ENCODE measurements around the gene RNU6-1. TPM values are rescaled to one million over a fixed set of nuclear protein-coding genes. Genes with fewer than 3 reads are reported as not detected.

The RNU6-1 gene
- total and polyA plus RNA-seq, 2 experiments from 2014 or later, result not detected

DNA sequence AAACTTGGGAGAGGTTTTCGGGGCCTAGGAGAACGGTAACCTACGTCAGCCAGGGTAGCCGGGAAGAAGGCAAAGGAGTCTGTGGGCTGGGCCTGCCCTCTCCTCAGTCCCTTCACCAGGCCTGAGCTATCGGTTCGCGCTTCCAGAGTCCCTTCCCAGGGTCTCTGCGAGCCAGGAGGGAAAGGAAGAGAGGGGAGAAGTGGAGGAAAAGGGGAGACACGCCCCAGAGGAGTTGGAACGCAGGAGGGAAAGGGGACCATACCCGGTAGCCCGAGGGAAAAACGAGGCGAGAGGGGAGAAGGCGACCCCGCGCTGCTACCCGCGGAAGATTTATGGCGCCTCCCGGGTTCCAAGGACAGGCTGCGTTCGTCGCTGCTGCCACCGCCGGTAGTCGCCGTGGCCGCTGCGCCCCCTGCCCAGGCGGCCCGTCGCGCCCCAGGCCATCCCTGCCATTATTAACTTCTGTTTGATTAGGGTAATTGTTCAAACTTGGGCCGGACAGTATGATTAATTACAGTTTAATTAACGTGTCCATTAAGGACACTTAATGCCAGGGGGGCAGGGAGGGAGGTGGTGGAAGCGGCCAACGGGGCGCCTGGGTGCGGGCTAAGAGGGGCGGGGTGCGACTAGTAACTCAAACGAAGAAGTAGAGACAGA lies 17.9 kb downstream of the RNU6-1 start:
- peaks cover 8% of the 10 kb centered on the region; the same call in 1 of the 3 replicates for H3K36me3 Mint-ChIP-seq (ENCODE audit: low read depth)
- peaks cover 14% of the 10 kb centered on the region for H3F3A ChIP-seq (replicated peaks; ENCODE audit: low read depth)
- DNase-seq (ENCODE audit: low spot score), result peak; percentile 32
- H3K9me2 ChIP-seq (ENCODE audit: insufficient read depth), result peaks cover under 1% of the 10 kb centered on the region
- H3K27ac ChIP-seq (ENCODE audit: low read depth), result no peak overlapping the region
- peak overlapping the region; percentile 67 for H3K4me3 Mint-ChIP-seq
- 0 out of 3 replicates have a peak, but pooled peaks have one; percentile 1 for ATAC-seq
- H3K9me3 Mint-ChIP-seq, result peaks cover 9% of the 10 kb centered on the region
- peak overlapping the region; percentile 53 for H3K4me3 ChIP-seq
- no peaks in the 10 kb centered on the region for H3K36me3 ChIP-seq (ENCODE audit: insufficient read depth)
- no peak overlapping the region for H3K27ac Mint-ChIP-seq
- no peaks in the 10 kb centered on the region for H3K79me2 ChIP-seq (replicated peaks; ENCODE audit: insufficient read depth)
- peaks cover 45% of the 10 kb centered on the region for H3K4me1 Mint-ChIP-seq
- H3K4me2 ChIP-seq, result peak overlapping the region; percentile 75
- no peak overlapping the region; the same call in 1 of the 2 replicates for H2AFZ ChIP-seq
- H3K27me3 ChIP-seq (ENCODE audit: insufficient read depth), result peaks cover 100% of the 10 kb centered on the region
- H3K4me1 ChIP-seq (ENCODE audit: insufficient read depth), result peaks cover 49% of the 10 kb centered on the region
- peaks cover 94% of the 10 kb centered on the region for H3K27me3 Mint-ChIP-seq (ENCODE audit: insufficient read depth, low read depth, poor library complexity)
- peaks cover 7% of the 10 kb centered on the region for H4K20me1 ChIP-seq (replicated peaks; ENCODE audit: insufficient read depth)
- TF ChIP-seq CREB1 (CRISPR knock-in tag; IDR thresholded peaks at IDR 0.05; ENCODE audit: low read depth), result no peak
- TF ChIP-seq EZH2 (IDR thresholded peaks at IDR 0.05; ENCODE audit: low read depth, unreplicated experiment), result peak; percentile 86
- TF ChIP-seq NANOG (IDR thresholded peaks at IDR 0.05; ENCODE audit: borderline replicate concordance), result no peak
- TF ChIP-seq ETS1 (IDR thresholded peaks at IDR 0.05), result no peak
- TF ChIP-seq ZNF331 (CRISPR knock-in tag; IDR thresholded peaks at IDR 0.05; ENCODE audit: low read depth), result no peak
- TF ChIP-seq STAT1 (IDR thresholded peaks at IDR 0.05; ENCODE audit: unreplicated experiment), result no peak
- peak; percentile 24 for TF ChIP-seq EZH2phosphoT487 (IDR thresholded peaks at IDR 0.05; ENCODE audit: unreplicated experiment)
- no peak for TF ChIP-seq POLR2AphosphoS5 (IDR thresholded peaks at IDR 0.05; ENCODE audit: low read depth)
- TF ChIP-seq, protein P1, sequence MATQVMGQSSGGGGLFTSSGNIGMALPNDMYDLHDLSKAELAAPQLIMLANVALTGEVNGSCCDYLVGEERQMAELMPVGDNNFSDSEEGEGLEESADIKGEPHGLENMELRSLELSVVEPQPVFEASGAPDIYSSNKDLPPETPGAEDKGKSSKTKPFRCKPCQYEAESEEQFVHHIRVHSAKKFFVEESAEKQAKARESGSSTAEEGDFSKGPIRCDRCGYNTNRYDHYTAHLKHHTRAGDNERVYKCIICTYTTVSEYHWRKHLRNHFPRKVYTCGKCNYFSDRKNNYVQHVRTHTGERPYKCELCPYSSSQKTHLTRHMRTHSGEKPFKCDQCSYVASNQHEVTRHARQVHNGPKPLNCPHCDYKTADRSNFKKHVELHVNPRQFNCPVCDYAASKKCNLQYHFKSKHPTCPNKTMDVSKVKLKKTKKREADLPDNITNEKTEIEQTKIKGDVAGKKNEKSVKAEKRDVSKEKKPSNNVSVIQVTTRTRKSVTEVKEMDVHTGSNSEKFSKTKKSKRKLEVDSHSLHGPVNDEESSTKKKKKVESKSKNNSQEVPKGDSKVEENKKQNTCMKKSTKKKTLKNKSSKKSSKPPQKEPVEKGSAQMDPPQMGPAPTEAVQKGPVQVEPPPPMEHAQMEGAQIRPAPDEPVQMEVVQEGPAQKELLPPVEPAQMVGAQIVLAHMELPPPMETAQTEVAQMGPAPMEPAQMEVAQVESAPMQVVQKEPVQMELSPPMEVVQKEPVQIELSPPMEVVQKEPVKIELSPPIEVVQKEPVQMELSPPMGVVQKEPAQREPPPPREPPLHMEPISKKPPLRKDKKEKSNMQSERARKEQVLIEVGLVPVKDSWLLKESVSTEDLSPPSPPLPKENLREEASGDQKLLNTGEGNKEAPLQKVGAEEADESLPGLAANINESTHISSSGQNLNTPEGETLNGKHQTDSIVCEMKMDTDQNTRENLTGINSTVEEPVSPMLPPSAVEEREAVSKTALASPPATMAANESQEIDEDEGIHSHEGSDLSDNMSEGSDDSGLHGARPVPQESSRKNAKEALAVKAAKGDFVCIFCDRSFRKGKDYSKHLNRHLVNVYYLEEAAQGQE (IDR thresholded peaks at IDR 0.05; ENCODE audit: unreplicated experiment), result no peak
- no peak for TF ChIP-seq JUNB (IDR thresholded peaks at IDR 0.05; ENCODE audit: unreplicated experiment)
- TF ChIP-seq, protein P2, sequence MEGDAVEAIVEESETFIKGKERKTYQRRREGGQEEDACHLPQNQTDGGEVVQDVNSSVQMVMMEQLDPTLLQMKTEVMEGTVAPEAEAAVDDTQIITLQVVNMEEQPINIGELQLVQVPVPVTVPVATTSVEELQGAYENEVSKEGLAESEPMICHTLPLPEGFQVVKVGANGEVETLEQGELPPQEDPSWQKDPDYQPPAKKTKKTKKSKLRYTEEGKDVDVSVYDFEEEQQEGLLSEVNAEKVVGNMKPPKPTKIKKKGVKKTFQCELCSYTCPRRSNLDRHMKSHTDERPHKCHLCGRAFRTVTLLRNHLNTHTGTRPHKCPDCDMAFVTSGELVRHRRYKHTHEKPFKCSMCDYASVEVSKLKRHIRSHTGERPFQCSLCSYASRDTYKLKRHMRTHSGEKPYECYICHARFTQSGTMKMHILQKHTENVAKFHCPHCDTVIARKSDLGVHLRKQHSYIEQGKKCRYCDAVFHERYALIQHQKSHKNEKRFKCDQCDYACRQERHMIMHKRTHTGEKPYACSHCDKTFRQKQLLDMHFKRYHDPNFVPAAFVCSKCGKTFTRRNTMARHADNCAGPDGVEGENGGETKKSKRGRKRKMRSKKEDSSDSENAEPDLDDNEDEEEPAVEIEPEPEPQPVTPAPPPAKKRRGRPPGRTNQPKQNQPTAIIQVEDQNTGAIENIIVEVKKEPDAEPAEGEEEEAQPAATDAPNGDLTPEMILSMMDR (conservative IDR thresholded peaks at IDR 0.05; ENCODE audit: low read depth in 2 of 2), result peak in 1 of 2 experiments; percentile 19; a peak in 1 of 4 replicates
- no peak for TF ChIP-seq ZNF114 (CRISPR knock-in tag; IDR thresholded peaks at IDR 0.05)
- TF ChIP-seq, protein P3, sequence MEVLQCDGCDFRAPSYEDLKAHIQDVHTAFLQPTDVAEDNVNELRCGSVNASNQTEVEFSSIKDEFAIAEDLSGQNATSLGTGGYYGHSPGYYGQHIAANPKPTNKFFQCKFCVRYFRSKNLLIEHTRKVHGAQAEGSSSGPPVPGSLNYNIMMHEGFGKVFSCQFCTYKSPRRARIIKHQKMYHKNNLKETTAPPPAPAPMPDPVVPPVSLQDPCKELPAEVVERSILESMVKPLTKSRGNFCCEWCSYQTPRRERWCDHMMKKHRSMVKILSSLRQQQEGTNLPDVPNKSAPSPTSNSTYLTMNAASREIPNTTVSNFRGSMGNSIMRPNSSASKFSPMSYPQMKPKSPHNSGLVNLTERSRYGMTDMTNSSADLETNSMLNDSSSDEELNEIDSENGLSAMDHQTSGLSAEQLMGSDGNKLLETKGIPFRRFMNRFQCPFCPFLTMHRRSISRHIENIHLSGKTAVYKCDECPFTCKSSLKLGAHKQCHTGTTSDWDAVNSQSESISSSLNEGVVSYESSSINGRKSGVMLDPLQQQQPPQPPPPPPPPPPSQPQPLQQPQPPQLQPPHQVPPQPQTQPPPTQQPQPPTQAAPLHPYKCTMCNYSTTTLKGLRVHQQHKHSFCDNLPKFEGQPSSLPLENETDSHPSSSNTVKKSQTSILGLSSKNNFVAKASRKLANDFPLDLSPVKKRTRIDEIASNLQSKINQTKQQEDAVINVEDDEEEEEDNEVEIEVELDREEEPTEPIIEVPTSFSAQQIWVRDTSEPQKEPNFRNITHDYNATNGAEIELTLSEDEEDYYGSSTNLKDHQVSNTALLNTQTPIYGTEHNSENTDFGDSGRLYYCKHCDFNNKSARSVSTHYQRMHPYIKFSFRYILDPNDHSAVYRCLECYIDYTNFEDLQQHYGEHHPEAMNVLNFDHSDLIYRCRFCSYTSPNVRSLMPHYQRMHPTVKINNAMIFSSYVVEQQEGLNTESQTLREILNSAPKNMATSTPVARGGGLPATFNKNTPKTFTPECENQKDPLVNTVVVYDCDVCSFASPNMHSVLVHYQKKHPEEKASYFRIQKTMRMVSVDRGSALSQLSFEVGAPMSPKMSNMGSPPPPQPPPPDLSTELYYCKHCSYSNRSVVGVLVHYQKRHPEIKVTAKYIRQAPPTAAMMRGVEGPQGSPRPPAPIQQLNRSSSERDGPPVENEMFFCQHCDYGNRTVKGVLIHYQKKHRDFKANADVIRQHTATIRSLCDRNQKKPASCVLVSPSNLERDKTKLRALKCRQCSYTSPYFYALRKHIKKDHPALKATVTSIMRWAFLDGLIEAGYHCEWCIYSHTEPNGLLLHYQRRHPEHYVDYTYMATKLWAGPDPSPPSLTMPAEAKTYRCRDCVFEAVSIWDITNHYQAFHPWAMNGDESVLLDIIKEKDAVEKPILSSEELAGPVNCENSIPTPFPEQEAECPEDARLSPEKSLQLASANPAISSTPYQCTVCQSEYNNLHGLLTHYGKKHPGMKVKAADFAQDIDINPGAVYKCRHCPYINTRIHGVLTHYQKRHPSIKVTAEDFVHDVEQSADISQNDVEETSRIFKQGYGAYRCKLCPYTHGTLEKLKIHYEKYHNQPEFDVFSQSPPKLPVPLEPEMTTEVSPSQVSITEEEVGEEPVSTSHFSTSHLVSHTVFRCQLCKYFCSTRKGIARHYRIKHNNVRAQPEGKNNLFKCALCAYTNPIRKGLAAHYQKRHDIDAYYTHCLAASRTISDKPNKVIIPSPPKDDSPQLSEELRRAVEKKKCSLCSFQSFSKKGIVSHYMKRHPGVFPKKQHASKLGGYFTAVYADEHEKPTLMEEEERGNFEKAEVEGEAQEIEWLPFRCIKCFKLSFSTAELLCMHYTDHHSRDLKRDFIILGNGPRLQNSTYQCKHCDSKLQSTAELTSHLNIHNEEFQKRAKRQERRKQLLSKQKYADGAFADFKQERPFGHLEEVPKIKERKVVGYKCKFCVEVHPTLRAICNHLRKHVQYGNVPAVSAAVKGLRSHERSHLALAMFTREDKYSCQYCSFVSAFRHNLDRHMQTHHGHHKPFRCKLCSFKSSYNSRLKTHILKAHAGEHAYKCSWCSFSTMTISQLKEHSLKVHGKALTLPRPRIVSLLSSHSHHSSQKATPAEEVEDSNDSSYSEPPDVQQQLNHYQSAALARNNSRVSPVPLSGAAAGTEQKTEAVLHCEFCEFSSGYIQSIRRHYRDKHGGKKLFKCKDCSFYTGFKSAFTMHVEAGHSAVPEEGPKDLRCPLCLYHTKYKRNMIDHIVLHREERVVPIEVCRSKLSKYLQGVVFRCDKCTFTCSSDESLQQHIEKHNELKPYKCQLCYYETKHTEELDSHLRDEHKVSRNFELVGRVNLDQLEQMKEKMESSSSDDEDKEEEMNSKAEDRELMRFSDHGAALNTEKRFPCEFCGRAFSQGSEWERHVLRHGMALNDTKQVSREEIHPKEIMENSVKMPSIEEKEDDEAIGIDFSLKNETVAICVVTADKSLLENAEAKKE (CRISPR knock-in tag; IDR thresholded peaks at IDR 0.05), result no peak

Measured in GM23338 (cell line).